ENCODE data around the gene FGD3. TPM values are rescaled to one million over a fixed set of nuclear protein-coding genes. Genes with fewer than 3 reads are reported as not detected.
"Not testable (repeated sequence)": the region's sequence is repeated elsewhere in the genome, so short reads cannot be mapped to it uniquely, and the experiment has no call there.

The FGD3 gene
- 1.7 and 1.8 TPM in 2 replicates for total RNA-seq (2021)
- long read RNA-seq, transcript FGD3-205 (18 exons, 3,057 nt): major isoform, 5 of 21 reads
- long read RNA-seq, partial matches to known transcripts: 5 of 21 reads
- long read RNA-seq, other reads (novel, unspliced or antisense): 7 of 21 reads

- H3K9me3 Mint-ChIP-seq: peaks cover 17 to 19% of the 10 kb centered on the region in 2 experiments
- no peak within 1 kb of the TSS for H4K91ac ChIP-seq (ENCODE audit: insufficient read length, low read depth, low read length)
- no peak within 1 kb of the TSS for H3K23ac ChIP-seq (ENCODE audit: insufficient read length, low read depth, low read length)
- H3K79me2 ChIP-seq (ENCODE audit: insufficient read depth, low read length): no peaks in the 10 kb centered on the region
- H4K20me1 ChIP-seq (ENCODE audit: control insufficient read depth, insufficient read depth, insufficient read length): no peaks in the 10 kb centered on the region
- no peak within 1 kb of the TSS for H2BK120ac ChIP-seq (ENCODE audit: low read depth, low read length, poor library complexity, severe bottlenecking)
- no peaks in the 10 kb centered on the region for H3K79me1 ChIP-seq (ENCODE audit: insufficient read depth, low read depth, low read length, poor library complexity, severe bottlenecking)
- no peaks in the 10 kb centered on the region for H3K27me3 ChIP-seq (ENCODE audit: insufficient read depth, low read length)
- no peak within 1 kb of the TSS for H2AK5ac ChIP-seq (ENCODE audit: insufficient read length, low read length)
- no peak within 1 kb of the TSS; a peak in 1 of 7 replicates for H3K27ac Mint-ChIP-seq
- H3K4ac ChIP-seq (ENCODE audit: low read depth, low read length): no peak within 1 kb of the TSS
- no peak within 1 kb of the TSS for H3K27ac ChIP-seq (ENCODE audit: insufficient read length, low read depth, low read length)
- H3K4me1 ChIP-seq (ENCODE audit: insufficient read depth, low read length): no peaks in the 10 kb centered on the region
- no peak within 1 kb of the TSS for H3K9ac ChIP-seq (ENCODE audit: extremely low read depth, insufficient read length, low read length)
- H3K4me1 Mint-ChIP-seq: peaks cover 11 to 13% of the 10 kb centered on the region in 2 experiments
- peak within 1 kb of the TSS; percentile 14; the same call in 1 of the 2 replicates for H3K14ac ChIP-seq (ENCODE audit: insufficient read depth, low read length)
- no peak within 1 kb of the TSS for H2BK5ac ChIP-seq (ENCODE audit: insufficient read length, low read length)
- no peak within 1 kb of the TSS for H2AFZ ChIP-seq (ENCODE audit: low read length)
- H4K8ac ChIP-seq (replicated peaks; ENCODE audit: insufficient read length, low read depth, low read length): no peak within 1 kb of the TSS
- peaks cover 28% of the 10 kb centered on the region for H3K27me3 Mint-ChIP-seq (ENCODE audit: low read depth)
- H4K5ac ChIP-seq (ENCODE audit: insufficient read length, low read depth, low read length): no peak within 1 kb of the TSS
- no peak for TF ChIP-seq CTCF (conservative IDR thresholded peaks at IDR 0.05)
- no peak within 1 kb of the TSS for H3K56ac ChIP-seq (ENCODE audit: insufficient read length, low read depth, low read length)
- H2BK12ac ChIP-seq (ENCODE audit: insufficient read length, low read depth, low read length): no peak within 1 kb of the TSS
- WGBS (ENCODE audit: extremely low coverage, insufficient read length, low lambda C conversion rate): no CpG with 5 or more reads among the region's 36 CpGs
- H3K9me3 ChIP-seq (ENCODE audit: control insufficient read depth, low read depth, low read length): no peaks in the 10 kb centered on the region
- no peak within 1 kb of the TSS for H3K18ac ChIP-seq (ENCODE audit: insufficient read length, low read depth, low read length)
- H3K23me2 ChIP-seq (ENCODE audit: insufficient read length, low read depth, low read length, poor library complexity, severe bottlenecking): no peaks in the 10 kb centered on the region
- H2BK15ac ChIP-seq (ENCODE audit: low read depth, low read length): no peak within 1 kb of the TSS
- H3T11ph ChIP-seq (ENCODE audit: low read length): no peak within 1 kb of the TSS
- peak; percentile 49 for DNase-seq
- H3K36me3 Mint-ChIP-seq (ENCODE audit: insufficient read depth in 1 of 3, low read depth in 3 of 3): peaks cover 8 to 16% (median 10%) of the 10 kb centered on the region in 3 experiments; a peak in 6 of 7 replicates
- H3K4me3 Mint-ChIP-seq: peak within 1 kb of the TSS; percentile 62 to 72
- H2BK20ac ChIP-seq (ENCODE audit: low read depth, low read length, poor library complexity, severe bottlenecking): no peak within 1 kb of the TSS
- H3K4me2 ChIP-seq (ENCODE audit: insufficient read depth, insufficient read length, low read length): peak within 1 kb of the TSS; percentile 41
These were observed at the start of gene FGD3 for GRCh38 chr9:92947268-92948037. TSS of gene FGD3 (plus strand) at chr9:92947523. CDS start at chr9:92976257, 28,734 bp downstream.

GRCh38 chr9:92905137-92905536 is 42.2 kb upstream of the FGD3 start:
- H3K18ac ChIP-seq (ENCODE audit: insufficient read length, low read depth, low read length); H3K4me2 ChIP-seq (ENCODE audit: insufficient read depth, insufficient read length, low read length); H2BK15ac ChIP-seq (ENCODE audit: low read depth, low read length); DNase-seq; H3K79me2 ChIP-seq (ENCODE audit: insufficient read depth, low read length); H3K79me1 ChIP-seq (ENCODE audit: insufficient read depth, low read depth, low read length, poor library complexity, severe bottlenecking); H3K9ac ChIP-seq (ENCODE audit: extremely low read depth, insufficient read length, low read length); H2AK5ac ChIP-seq (ENCODE audit: insufficient read length, low read length); H3K36me3 Mint-ChIP-seq (ENCODE audit: insufficient read depth in 1 of 3, low read depth in 3 of 3); H3K4me1 ChIP-seq (ENCODE audit: insufficient read depth, low read length); H3K27me3 ChIP-seq (ENCODE audit: insufficient read depth, low read length); H4K8ac ChIP-seq (replicated peaks; ENCODE audit: insufficient read length, low read depth, low read length); H3K27me3 Mint-ChIP-seq (ENCODE audit: low read depth); H4K5ac ChIP-seq (ENCODE audit: insufficient read length, low read depth, low read length); H3K56ac ChIP-seq (ENCODE audit: insufficient read length, low read depth, low read length); H3K27ac ChIP-seq (ENCODE audit: insufficient read length, low read depth, low read length); H3K23ac ChIP-seq (ENCODE audit: insufficient read length, low read depth, low read length); H2BK120ac ChIP-seq (ENCODE audit: low read depth, low read length, poor library complexity, severe bottlenecking); H2AFZ ChIP-seq (ENCODE audit: low read length); H3K4ac ChIP-seq (ENCODE audit: low read depth, low read length); H2BK12ac ChIP-seq (ENCODE audit: insufficient read length, low read depth, low read length); H3K9me3 ChIP-seq (ENCODE audit: control insufficient read depth, low read depth, low read length); H3K9me3 Mint-ChIP-seq; H4K91ac ChIP-seq (ENCODE audit: insufficient read length, low read depth, low read length); H4K20me1 ChIP-seq (ENCODE audit: control insufficient read depth, insufficient read depth, insufficient read length); H3T11ph ChIP-seq (ENCODE audit: low read length); H3K14ac ChIP-seq (ENCODE audit: insufficient read depth, low read length); H2BK20ac ChIP-seq (ENCODE audit: low read depth, low read length, poor library complexity, severe bottlenecking); H3K23me2 ChIP-seq (ENCODE audit: insufficient read length, low read depth, low read length, poor library complexity, severe bottlenecking); H2BK5ac ChIP-seq (ENCODE audit: insufficient read length, low read length): not testable (repeated sequence)
- Mint-ChIP-seq H3K4me1 (peaks cover 10 to 16% of the 10 kb centered on the region in 2 experiments), H3K4me3 (peak overlapping the region in 1 of 2 experiments; percentile 3; a peak in 1 of 5 replicates), H3K27ac (peak overlapping the region in 1 of 3 experiments; percentile 74; a peak in 2 of 7 replicates)
- WGBS (ENCODE audit: extremely low coverage, insufficient read length, low lambda C conversion rate): no CpG with 5 or more reads among the region's 6 CpGs
